NCI-H460 (cell line): ENCODE data around the gene B3GNT7. TPM values are rescaled to one million over a fixed set of nuclear protein-coding genes. Genes with fewer than 3 reads are reported as not detected.
"Not testable (repeated sequence)": the region's sequence is repeated elsewhere in the genome, so short reads cannot be mapped to it uniquely, and the experiment has no call there.

Experiments used
- DNase-seq: peaks from one replicate; pipeline ENCODE4 v3.0.0-alpha.2; 2016; ENCODE audit warnings: low read depth; ENCODE audit errors: extremely low read depth
- total RNA-seq: library from RNA; depleted of rRNA; stranded (reverse); fragments of >200 nt; shearing (Covaris generic); gene quantifications from 2 replicates; pipeline ENCODE4 v1.2.3, GENCODE V29; 2014

Gene B3GNT7
- total RNA-seq, 1 experiment from 2014 or later, result not detected

- no peak for DNase-seq
These were observed 3.7 kb downstream of the B3GNT7 start for GRCh38 chr2:231399046-231399852.

GRCh38 chr2:231399853-231400680 lies 4.6 kb downstream of the B3GNT7 start:
- no peak for DNase-seq

GRCh38 chr2:231400681-231401080 lies 5.2 kb downstream of the B3GNT7 start:
- DNase-seq, result not testable (repeated sequence)

GRCh38 chr2:231401101-231401500 lies 5.6 kb downstream of the B3GNT7 start:
- not testable (repeated sequence) for DNase-seq

GRCh38 chr2:231403421-231404182 lies 8.1 kb downstream of the B3GNT7 start:
- DNase-seq, result not testable (repeated sequence)

- DNase-seq, result not testable (repeated sequence)
These were observed 8.7 kb downstream of the B3GNT7 start for GRCh38 chr2:231404183-231404578.

- not testable (repeated sequence) for DNase-seq
These were observed 10.3 kb downstream of the B3GNT7 start for GRCh38 chr2:231405601-231406367.

GRCh38 chr2:231407686-231408085 lies 12.2 kb downstream of the B3GNT7 start:
- not testable (repeated sequence) for DNase-seq

- not testable (repeated sequence) for DNase-seq
These were observed 12.8 kb downstream of the B3GNT7 start for GRCh38 chr2:231408304-231408703.

GRCh38 chr2:231409776-231410175 lies 14.3 kb downstream of the B3GNT7 start:
- no peak for DNase-seq

- DNase-seq, result no peak
These were observed 14.9 kb downstream of the B3GNT7 start for GRCh38 chr2:231410293-231411004.

GRCh38 chr2:231411237-231411636 lies 15.7 kb downstream of the B3GNT7 start:
- DNase-seq, result no peak

GRCh38 chr2:231411831-231412617 lies 16.5 kb downstream of the B3GNT7 start:
- DNase-seq, result peak; percentile 78

- no peak for DNase-seq
These were observed 17.1 kb downstream of the B3GNT7 start for GRCh38 chr2:231412618-231412963.

- DNase-seq, result no peak
These were observed 17.9 kb downstream of the B3GNT7 start for GRCh38 chr2:231413456-231413855.

- no peak for DNase-seq
These were observed 18.5 kb downstream of the B3GNT7 start for GRCh38 chr2:231413921-231414476.

- DNase-seq, result no peak
These were observed 19.5 kb downstream of the B3GNT7 start for GRCh38 chr2:231415029-231415428.

GRCh38 chr2:231418820-231419640 lies 23.5 kb downstream of the B3GNT7 start:
- DNase-seq, result no peak
